Sigmoid colon (tissue), 4 donors: ENCODE results near the gene ADAMTS6.

Source experiments
- CTCF ChIP-seq, 4 experiments: fragments of 450-650 bp in 3 of 4; fragments of 200-600 bp in 1 of 4; IDR thresholded peaks; one replicate each; pipeline ENCODE4 v1.5.1; 2016 to 2019; ENCODE audit warnings: antibody characterized with exemption in 4 of 4, mild to moderate bottlenecking in 3 of 4, moderate library complexity in 2 of 4
- POLR2A ChIP-seq, 2 donors: fragments of 450-650 bp; IDR thresholded peaks; one replicate each; pipeline ENCODE4 v1.6.1; 2016; ENCODE audit warnings: antibody characterized with exemption in 2 of 2, mild to moderate bottlenecking in 2 of 2, moderate library complexity in 2 of 2
- POLR2AphosphoS5 ChIP-seq, 4 donors: sonication (generic); formaldehyde crosslinking; IDR thresholded peaks; one replicate each; pipeline ENCODE4 v1.6.1; 2017; ENCODE audit warnings: antibody characterized with exemption in 4 of 4

DNA sequence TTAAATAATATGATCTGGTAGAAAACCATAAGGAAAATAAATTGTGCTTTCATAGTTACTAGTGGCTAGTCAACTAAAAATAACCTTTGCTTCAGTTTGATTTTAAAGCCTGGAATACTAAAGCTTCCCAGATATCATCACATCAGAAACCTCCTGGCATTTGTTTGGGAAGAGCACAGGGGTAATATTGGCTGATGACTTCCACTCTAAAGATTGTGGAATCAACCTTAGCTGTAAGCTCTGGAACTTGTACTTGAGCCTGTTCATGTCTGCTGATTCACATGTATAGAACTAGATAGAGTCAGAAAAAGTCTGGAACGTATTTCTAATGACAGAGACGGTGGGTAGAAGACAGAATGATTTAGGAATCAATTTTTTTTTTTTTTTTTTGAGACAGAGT, 367.9 kb downstream of the ADAMTS6 start:
- TF ChIP-seq CTCF (IDR thresholded peaks at IDR 0.05), result no peak
- TF ChIP-seq POLR2A (IDR thresholded peaks at IDR 0.05), result no peak
- TF ChIP-seq POLR2AphosphoS5 (IDR thresholded peaks at IDR 0.05), result no peak
